HFF-Myc (cell line): ENCODE results near the gene GLIPR1L1.

ENCODE experiments used
- DNase-seq: peaks from one replicate; pipeline ENCODE4 v3.0.0-alpha.2; 2011; ENCODE audit warnings: low read depth; ENCODE audit errors: extremely low read depth
- H3K4me3 ChIP-seq: replicated peaks from 2 replicates; pipeline ENCODE4 v1.5.1; 2011; ENCODE audit warnings: low read depth, mild to moderate bottlenecking, control low read depth, low read length
- TF ChIP-seq, protein P1 (sequence below): IDR thresholded peaks from 2 replicates; pipeline ENCODE4 v1.5.1; 2012; ENCODE audit warnings: mild to moderate bottlenecking, low read depth, low read length, control low read depth; ENCODE audit errors: missing control alignments

The GLIPR1L1 gene

GRCh38 chr12:75374971-75375370, 40.5 kb downstream of the GLIPR1L1 start:
- no peak overlapping the region for H3K4me3 ChIP-seq
- TF ChIP-seq, protein P1, sequence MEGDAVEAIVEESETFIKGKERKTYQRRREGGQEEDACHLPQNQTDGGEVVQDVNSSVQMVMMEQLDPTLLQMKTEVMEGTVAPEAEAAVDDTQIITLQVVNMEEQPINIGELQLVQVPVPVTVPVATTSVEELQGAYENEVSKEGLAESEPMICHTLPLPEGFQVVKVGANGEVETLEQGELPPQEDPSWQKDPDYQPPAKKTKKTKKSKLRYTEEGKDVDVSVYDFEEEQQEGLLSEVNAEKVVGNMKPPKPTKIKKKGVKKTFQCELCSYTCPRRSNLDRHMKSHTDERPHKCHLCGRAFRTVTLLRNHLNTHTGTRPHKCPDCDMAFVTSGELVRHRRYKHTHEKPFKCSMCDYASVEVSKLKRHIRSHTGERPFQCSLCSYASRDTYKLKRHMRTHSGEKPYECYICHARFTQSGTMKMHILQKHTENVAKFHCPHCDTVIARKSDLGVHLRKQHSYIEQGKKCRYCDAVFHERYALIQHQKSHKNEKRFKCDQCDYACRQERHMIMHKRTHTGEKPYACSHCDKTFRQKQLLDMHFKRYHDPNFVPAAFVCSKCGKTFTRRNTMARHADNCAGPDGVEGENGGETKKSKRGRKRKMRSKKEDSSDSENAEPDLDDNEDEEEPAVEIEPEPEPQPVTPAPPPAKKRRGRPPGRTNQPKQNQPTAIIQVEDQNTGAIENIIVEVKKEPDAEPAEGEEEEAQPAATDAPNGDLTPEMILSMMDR, result no peak
- no peak for DNase-seq

DNA sequence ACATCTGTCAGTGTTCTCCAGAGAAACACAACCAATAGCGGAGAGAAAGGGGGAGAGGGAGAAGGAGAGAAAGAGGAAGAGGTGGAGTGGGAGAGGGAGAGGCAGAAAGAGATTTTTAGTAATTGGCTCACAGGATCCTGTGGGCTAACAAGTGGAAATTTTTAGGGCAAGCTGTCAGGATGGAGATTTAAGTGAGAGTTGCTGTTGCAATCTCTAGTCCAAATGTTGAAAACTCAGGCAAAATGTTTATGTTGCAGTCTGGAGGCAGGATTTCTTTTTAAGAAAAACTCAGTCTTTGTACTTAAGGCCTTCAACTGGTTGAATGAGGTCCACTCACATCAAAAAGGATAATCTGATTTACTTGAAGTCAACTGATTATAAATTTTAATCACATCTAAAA, 43.9 kb downstream of the GLIPR1L1 start:
- no peak for DNase-seq
- H3K4me3 ChIP-seq, result no peak overlapping the region
- TF ChIP-seq, protein P1, result no peak

GRCh38 chr12:75389061-75389460, 54.6 kb downstream of the GLIPR1L1 start:
- no peak overlapping the region for H3K4me3 ChIP-seq
- TF ChIP-seq, protein P1, result no peak
- DNase-seq, result peak; percentile 12

DNA sequence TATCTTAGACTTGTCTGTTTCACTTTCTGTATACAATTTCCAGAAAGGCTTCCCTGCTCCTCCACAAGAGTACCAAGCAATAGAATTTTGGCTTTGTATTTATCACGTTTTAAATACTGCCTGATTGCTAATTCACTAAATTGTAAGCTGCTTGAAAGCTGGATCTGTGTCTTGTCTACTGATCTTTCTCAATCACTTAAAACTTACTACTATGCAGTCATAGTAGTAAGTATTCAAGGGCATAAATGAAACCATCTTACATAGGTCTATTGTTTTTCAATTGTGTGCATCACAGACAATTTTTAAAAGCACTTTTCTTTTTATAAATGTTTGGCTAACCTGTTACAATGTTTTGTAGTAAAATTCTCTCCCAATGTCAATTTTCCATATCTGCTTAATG, 55.2 kb downstream of the GLIPR1L1 start:
- TF ChIP-seq, protein P1, result no peak
- H3K4me3 ChIP-seq, result no peak overlapping the region
- DNase-seq, result no peak

- H3K4me3 ChIP-seq, result peak overlapping the region; percentile 42
- TF ChIP-seq, protein P1, result no peak
- no peak for DNase-seq
These were observed 55.9 kb downstream of the GLIPR1L1 start for GRCh38 chr12:75390156-75390898.

DNA sequence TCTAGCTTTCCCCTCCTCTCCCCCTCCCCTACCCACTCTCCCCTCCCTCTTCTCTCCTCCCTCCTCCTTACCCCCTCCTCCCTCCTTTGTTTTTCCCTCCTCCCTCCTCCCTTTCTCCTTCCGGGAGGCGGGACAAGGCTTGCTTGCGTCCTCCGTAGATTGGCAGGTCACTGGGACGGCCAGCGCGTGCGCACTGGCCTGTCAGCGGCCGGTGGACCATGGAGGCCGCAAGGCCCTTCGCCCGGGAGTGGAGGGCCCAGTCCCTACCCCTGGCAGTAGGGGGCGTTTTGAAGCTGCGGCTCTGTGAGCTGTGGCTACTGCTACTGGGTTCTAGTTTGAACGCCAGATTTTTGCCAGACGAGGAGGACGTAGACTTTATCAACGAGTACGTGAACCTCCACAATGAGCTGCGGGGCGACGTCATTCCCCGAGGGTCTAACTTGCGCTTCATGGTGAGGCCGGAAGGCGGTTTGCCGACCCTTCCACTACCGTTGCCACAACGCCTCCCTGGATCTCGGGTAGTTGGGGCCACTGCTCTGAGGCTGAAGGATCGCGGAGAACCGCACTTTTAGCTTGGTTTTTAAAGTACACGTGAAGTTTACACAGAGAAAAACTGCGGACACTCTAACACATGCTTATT, 56.5 kb downstream of the GLIPR1L1 start, which contains the start of gene GLIPR1L2:
Gene GLIPR1L2 (plus strand): TSS at position 191 of the 640 bp plus-strand sequence. CDS start 28 bp downstream, at position 219.
- TF ChIP-seq, protein P1, result peak; percentile 87
- peak within 1 kb of the TSS; percentile 42 for H3K4me3 ChIP-seq
- DNase-seq, result peak; percentile 88

GRCh38 chr12:75404231-75404630, 69.8 kb downstream of the GLIPR1L1 start:
- TF ChIP-seq, protein P1, result no peak
- no peak overlapping the region for H3K4me3 ChIP-seq
- DNase-seq, result no peak
